Memory B cell (primary cell): Measurements from ENCODE around the gene ADRA2C.

Experiments used
- ATAC-seq: fragments of 150-1000 bp; cut with Tn5 transposase; 2 replicates; pipeline ENCODE4 v1.10.0; 2021; ENCODE audit warnings: low read depth, mild to moderate bottlenecking, moderate library complexity
- DNase-seq, 2 donors: peaks; one replicate each; pipeline ENCODE4 v3.0.0; 2022; ENCODE audit warnings: low spot score in 2 of 2
- H3K27ac Mint-ChIP-seq: one replicate; pipeline ENCODE4 v1.8.0; 2022; ENCODE audit warnings: mild to moderate bottlenecking, moderate library complexity, mixed read lengths
- H3K27me3 Mint-ChIP-seq: one replicate; pipeline ENCODE4 v1.8.0; 2022; ENCODE audit warnings: mixed read lengths
- H3K36me3 Mint-ChIP-seq: one replicate; pipeline ENCODE4 v1.8.0; 2022; ENCODE audit warnings: mild to moderate bottlenecking, mixed read lengths
- H3K4me1 Mint-ChIP-seq: one replicate; pipeline ENCODE4 v1.8.0; 2022; ENCODE audit warnings: mixed read lengths
- H3K4me3 Mint-ChIP-seq: one replicate; pipeline ENCODE4 v1.8.0; 2022; ENCODE audit warnings: mild to moderate bottlenecking, moderate library complexity, mixed read lengths
- H3K9me3 Mint-ChIP-seq: one replicate; pipeline ENCODE4 v1.8.0; 2022; ENCODE audit warnings: mixed read lengths

Gene ADRA2C

GRCh38 chr4:3760841-3761240 is 5.3 kb upstream of the ADRA2C start:
- DNase-seq (no peak), ATAC-seq (no peak)
- Mint-ChIP-seq H3K4me3 (no peak overlapping the region), H3K9me3 (no peaks in the 10 kb centered on the region), H3K27me3 (peaks cover 9% of the 10 kb centered on the region), H3K4me1 (no peaks in the 10 kb centered on the region), H3K36me3 (no peaks in the 10 kb centered on the region), H3K27ac (no peak overlapping the region)

- Mint-ChIP-seq H3K4me1 (no peaks in the 10 kb centered on the region), H3K4me3 (no peak overlapping the region), H3K27ac (no peak overlapping the region), H3K27me3 (peaks cover 10% of the 10 kb centered on the region), H3K9me3 (no peaks in the 10 kb centered on the region), H3K36me3 (no peaks in the 10 kb centered on the region)
- DNase-seq: no peak
- no peak for ATAC-seq
These were observed 3.9 kb upstream of the ADRA2C start for GRCh38 chr4:3762264-3762663.

- H3K27me3 Mint-ChIP-seq: peaks cover 12% of the 10 kb centered on the region
- no peak for ATAC-seq
These were observed 3.2 kb upstream of the ADRA2C start for GRCh38 chr4:3762753-3763549.

GRCh38 chr4:3765271-3766035 is 732 bp upstream of the ADRA2C start:
- Mint-ChIP-seq H3K4me3 (no peak overlapping the region), H3K4me1 (peaks cover 2% of the 10 kb centered on the region), H3K27ac (no peak overlapping the region), H3K27me3 (peaks cover 10% of the 10 kb centered on the region), H3K9me3 (no peaks in the 10 kb centered on the region), H3K36me3 (no peaks in the 10 kb centered on the region)
- no peak for DNase-seq
- no peak for ATAC-seq

More at GRCh38 chr4:3762753-3763549, 3.2 kb upstream of the ADRA2C start:
- no peaks in the 10 kb centered on the region for H3K36me3 Mint-ChIP-seq
- no peak for DNase-seq
- H3K9me3 Mint-ChIP-seq: no peaks in the 10 kb centered on the region
- no peak overlapping the region for H3K27ac Mint-ChIP-seq
- H3K4me3 Mint-ChIP-seq: no peak overlapping the region
- peaks cover 2% of the 10 kb centered on the region for H3K4me1 Mint-ChIP-seq

GRCh38 chr4:3766785-3767569 is 792 bp downstream of the ADRA2C start:
- Mint-ChIP-seq H3K36me3 (no peaks in the 10 kb centered on the region), H3K27me3 (peaks cover 11% of the 10 kb centered on the region), H3K9me3 (no peaks in the 10 kb centered on the region), H3K4me1 (peaks cover 2% of the 10 kb centered on the region), H3K27ac (no peak overlapping the region), H3K4me3 (peak overlapping the region; percentile 47)
- ATAC-seq (no peak), DNase-seq (no peak)

- H3K4me1 Mint-ChIP-seq: peaks cover 2% of the 10 kb centered on the region
- peak overlapping the region; percentile 66 for H3K4me3 Mint-ChIP-seq
- ATAC-seq: peak; percentile 35
- no peak for DNase-seq
- no peaks in the 10 kb centered on the region for H3K36me3 Mint-ChIP-seq
- H3K9me3 Mint-ChIP-seq: no peaks in the 10 kb centered on the region
- H3K27me3 Mint-ChIP-seq: peaks cover 11% of the 10 kb centered on the region
- H3K27ac Mint-ChIP-seq: no peak overlapping the region
These were observed 1.5 kb downstream of the ADRA2C start for GRCh38 chr4:3767570-3768288.

- DNase-seq (no peak), ATAC-seq (no peak)
- H3K27ac Mint-ChIP-seq: no peak overlapping the region
- H3K9me3 Mint-ChIP-seq: no peaks in the 10 kb centered on the region
- H3K27me3 Mint-ChIP-seq: peaks cover 10% of the 10 kb centered on the region
- no peak overlapping the region for H3K4me3 Mint-ChIP-seq
- no peaks in the 10 kb centered on the region for H3K36me3 Mint-ChIP-seq
- peaks cover 2% of the 10 kb centered on the region for H3K4me1 Mint-ChIP-seq
These were observed 2.9 kb downstream of the ADRA2C start for GRCh38 chr4:3768842-3769641.

GRCh38 chr4:3769642-3770184 is 3.5 kb downstream of the ADRA2C start:
- H3K27ac Mint-ChIP-seq: no peak overlapping the region
- no peaks in the 10 kb centered on the region for H3K9me3 Mint-ChIP-seq
- ATAC-seq: no peak
- H3K36me3 Mint-ChIP-seq: no peaks in the 10 kb centered on the region
- peaks cover 10% of the 10 kb centered on the region for H3K27me3 Mint-ChIP-seq
- no peak for DNase-seq
- peaks cover 2% of the 10 kb centered on the region for H3K4me1 Mint-ChIP-seq
- H3K4me3 Mint-ChIP-seq: no peak overlapping the region

- Mint-ChIP-seq H3K27me3 (peaks cover 10% of the 10 kb centered on the region), H3K4me3 (no peak overlapping the region), H3K27ac (no peak overlapping the region), H3K36me3 (no peaks in the 10 kb centered on the region), H3K9me3 (no peaks in the 10 kb centered on the region), H3K4me1 (peaks cover 2% of the 10 kb centered on the region)
- no peak for DNase-seq
- no peak for ATAC-seq
These were observed 4.4 kb downstream of the ADRA2C start for GRCh38 chr4:3770323-3771163.

GRCh38 chr4:3771164-3771809 is 5.1 kb downstream of the ADRA2C start:
- peaks cover 10% of the 10 kb centered on the region for H3K27me3 Mint-ChIP-seq
- H3K9me3 Mint-ChIP-seq: no peaks in the 10 kb centered on the region
- H3K4me1 Mint-ChIP-seq: peaks cover 2% of the 10 kb centered on the region
- DNase-seq (no peak), ATAC-seq (no peak)
- H3K27ac Mint-ChIP-seq: no peak overlapping the region
- no peak overlapping the region for H3K4me3 Mint-ChIP-seq
- H3K36me3 Mint-ChIP-seq: no peaks in the 10 kb centered on the region

GRCh38 chr4:3771939-3772495 is 5.8 kb downstream of the ADRA2C start:
- DNase-seq: no peak
- ATAC-seq: no peak
- Mint-ChIP-seq H3K27me3 (peaks cover 8% of the 10 kb centered on the region), H3K9me3 (no peaks in the 10 kb centered on the region), H3K27ac (no peak overlapping the region), H3K4me1 (peaks cover 2% of the 10 kb centered on the region), H3K4me3 (no peak overlapping the region), H3K36me3 (no peaks in the 10 kb centered on the region)
